ENCODE measurements around the gene TNFRSF8.

GRCh38 chr1:12080156-12080555 lies 17.1 kb downstream of the TNFRSF8 start:
- TF ChIP-seq CTCF (IDR thresholded peaks at IDR 0.05 in 4 of 5, conservative IDR thresholded peaks at IDR 0.05 in 1 of 5) (no peak), POLR2A (IDR thresholded peaks at IDR 0.05) (no peak)
